Fibroblast of skin of left quadriceps (primary cell): ENCODE results near the gene IL1RL1.
"Not testable (repeated sequence)": the region's sequence is repeated elsewhere in the genome, so short reads cannot be mapped to it uniquely, and the experiment has no call there.

Source experiments
- DNase-seq, 2 experiments: peaks; one replicate each; pipeline ENCODE4 v3.0.0-alpha.2; 2013; ENCODE audit warnings: low read depth in 2 of 2

Gene IL1RL1

GRCh38 chr2:102291319-102292075 is 19.9 kb upstream of the IL1RL1 start:
- no peak for DNase-seq

DNA sequence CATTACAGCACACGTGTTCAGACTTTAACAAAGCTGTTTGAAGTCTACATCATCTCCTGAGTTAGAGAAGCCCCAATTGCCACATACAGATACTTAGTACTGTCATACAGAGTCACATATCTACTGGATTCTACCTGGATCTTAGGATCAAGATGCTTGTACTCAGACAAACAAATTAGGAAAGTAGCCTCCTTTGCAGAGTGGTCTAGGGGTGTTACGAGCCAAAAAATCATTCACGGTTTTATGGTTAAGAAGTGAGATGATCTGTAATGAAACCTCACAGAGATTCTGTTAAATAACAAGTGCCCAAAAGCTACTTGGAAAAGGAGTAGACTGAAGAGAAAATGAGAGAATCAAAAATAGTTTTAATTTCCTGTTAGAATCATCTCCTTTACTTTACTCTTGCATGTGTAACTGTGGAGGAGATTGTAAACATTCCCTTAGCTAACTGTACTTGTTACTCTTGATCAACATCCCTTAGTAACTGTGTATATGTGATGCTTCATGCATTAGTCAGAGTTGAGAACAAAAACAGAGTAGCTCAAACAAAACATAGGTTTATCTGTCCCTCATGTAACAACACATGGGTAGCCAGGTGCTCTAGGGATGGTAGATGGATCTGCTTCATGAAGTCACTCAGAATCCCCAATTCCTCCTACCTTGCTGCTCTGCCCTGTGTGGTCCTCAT is 16.4 kb upstream of the IL1RL1 start:
- DNase-seq, result no peak

DNA sequence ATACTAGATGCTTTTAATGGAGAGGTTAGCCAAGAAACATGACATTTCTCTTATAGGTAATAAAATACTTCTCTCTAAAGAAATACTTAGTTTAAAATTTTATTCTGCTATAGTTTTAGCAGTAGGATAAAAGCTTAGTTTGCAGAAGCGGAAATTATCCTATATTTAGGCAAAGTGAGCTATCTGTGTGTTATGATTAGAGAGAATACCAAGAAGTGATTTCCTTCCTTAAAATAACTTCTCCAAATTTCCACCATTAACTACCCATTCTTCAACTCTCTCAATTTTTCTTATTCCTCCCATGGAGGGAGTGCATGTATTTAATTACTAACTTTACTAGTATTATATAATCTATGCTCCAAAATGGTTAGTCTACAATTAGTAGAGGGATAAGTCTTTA is 15.8 kb upstream of the IL1RL1 start:
- no peak for DNase-seq

DNA sequence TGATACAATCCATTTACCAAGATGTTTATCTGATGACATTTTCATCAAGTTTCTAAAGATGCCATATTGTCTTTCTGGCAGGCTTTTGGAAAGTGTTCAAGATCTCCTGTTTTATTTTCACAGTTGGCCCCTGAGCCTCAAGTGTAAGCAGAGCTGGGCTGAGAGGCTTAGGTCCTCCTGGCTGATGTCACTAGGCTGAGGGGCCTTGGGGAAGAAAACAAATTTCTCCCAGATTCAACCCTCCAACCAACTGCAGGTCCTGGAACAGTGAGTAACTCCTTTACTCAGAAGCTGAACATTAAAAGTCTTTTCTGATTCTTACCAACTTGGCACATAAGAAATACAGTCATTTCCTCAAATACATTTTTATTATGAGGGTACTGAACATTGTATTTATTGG is 14.9 kb upstream of the IL1RL1 start:
- DNase-seq, result no peak

DNA sequence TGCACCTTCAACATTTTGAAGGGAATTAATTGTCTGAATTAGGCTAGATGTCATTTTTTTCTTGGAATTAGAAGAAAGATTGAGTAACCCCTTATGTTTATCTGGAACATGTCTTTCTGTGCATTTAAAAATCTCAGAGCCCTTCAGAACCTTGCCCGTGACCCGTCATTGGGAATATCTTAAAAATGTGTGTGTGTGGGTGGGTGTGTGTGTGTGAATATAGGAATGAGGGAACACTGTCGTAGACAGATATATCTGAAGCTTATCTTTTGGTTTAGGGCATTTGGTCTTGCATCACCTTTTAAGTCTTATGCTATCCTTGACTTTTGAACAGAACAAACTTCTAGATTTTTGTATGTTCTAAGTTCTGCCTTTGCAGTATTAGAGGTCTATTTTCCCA is 13.5 kb upstream of the IL1RL1 start:
- no peak for DNase-seq

DNA sequence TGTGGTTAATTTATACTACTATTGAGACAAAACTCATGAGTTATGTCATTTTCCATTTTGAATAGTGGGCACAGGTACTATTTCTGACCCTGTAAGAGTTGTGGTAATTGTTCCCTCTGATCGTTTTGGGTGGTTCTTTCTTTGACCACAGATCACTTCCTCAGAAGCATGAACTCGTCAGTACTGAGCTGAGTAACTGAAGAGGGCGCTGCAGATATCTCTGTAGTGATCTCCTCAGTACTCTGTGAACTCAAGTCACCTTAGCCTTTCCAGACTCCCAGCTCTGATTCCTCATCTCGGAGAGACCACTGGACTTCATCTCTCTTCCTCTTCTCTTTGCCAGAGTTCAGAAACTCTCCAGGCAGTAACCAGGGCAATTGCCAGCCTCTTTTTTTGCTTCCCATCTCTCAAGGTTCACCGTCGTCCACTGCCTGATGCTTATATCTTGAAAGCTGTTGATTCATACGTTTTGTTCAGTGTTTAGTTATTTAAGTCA is 9.4 kb upstream of the IL1RL1 start:
- DNase-seq, result no peak

- DNase-seq, result no peak
Measured at GRCh38 chr2:102302458-102302857, 8.9 kb upstream of the IL1RL1 start.

GRCh38 chr2:102303589-102303988 is 7.8 kb upstream of the IL1RL1 start:
- no peak for DNase-seq

DNA sequence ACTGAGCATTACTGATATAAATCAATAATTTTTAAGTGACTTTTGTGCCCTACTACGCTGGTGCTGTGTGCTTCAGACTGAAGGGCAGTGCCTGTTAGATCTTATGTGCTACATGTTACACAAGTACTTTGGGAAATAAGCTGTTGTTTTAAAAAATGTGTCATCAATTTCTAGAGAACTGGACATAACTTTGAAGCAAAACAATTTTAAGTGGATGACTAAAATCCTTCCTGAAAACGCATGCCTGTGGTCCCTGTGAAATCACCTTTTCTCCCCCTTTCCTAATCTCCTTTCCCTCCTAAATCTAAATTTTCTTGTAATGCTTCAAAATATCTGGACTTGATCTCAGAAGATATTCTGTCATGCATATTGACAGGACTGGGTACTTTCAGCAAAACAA is 7.1 kb upstream of the IL1RL1 start:
- no peak for DNase-seq

DNA sequence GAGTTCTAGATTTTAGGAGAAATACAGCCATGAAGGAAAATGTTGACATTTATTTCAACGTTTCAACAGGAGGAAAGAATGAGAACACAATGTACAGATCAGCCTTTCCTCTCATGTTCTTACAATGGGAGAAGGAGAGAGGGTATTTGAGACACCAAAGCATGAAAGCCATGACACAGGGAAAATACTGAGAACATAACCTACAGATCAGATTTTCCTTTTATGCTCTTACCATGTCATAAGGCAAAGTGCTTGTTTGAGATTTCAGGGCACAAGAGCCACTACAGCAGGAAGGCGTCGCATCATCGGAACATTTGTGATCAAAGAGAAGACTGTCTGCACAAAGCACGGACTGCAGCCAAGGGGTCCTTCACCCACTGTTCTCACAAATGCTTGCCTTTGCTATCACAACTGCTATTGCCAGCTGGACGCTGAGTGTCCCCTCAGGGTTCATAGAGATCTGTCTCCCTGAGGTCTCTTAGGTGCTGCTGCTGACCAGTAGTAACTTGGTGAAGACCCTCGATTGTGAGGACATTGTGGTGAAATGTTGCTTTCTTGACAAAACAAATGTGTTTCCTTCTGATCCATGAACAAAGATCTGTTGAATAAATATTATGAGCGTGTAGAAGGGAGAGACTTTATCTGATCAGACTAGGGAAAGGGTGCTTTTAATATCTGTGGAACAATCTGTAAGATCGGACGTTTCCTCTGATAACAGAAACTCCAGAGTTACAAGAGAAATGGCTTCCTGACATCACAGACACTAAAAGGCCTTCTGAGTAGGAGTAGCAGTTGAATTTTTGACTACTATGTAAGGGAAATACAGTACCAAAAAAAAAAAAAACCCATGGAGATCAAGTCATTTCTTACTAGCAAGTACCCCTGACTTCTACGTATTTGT is 6.4 kb upstream of the IL1RL1 start:
- no peak for DNase-seq

- DNase-seq, result no peak
Measured at GRCh38 chr2:102306125-102306524, 5.2 kb upstream of the IL1RL1 start.

DNA sequence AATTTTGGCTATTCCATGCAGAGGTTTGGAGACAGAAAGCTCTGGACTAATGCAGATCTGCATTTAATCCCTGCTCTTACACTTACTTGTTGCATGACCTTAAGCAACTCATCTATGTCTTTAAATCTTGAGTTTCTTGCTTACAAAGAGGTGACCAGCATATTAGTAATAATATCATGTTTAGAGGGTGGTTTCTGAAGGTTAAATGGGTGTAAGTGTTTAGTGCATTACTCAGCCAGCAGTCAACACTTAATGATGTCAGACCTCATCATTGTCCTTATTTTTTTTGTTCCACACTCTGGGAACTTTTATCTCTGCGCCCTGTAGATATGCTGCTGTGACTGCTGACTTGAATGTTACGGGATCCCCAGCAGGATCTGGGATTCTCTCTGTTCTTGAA is 1.7 kb downstream of the IL1RL1 start:
- no peak for DNase-seq

DNA sequence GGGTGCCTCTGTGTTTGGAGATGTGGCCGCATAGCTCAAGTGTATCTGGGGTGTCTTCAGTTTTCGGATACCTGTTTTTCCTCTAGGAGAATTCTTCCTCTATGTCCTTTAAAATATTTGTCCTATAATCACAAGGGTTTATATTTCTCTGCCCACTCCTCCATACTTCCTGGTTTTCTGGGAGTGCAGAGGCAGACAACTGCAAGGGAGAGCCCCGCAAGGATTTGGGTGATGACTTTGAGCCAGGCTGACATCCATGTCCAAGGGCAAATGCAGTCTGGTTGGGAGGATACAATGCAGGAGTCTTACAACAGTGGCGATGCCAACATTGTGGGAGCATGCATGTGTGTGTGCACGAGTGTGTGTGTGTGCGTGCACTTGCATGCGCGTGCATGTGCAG is 2.1 kb downstream of the IL1RL1 start:
- DNase-seq, result no peak

- no peak for DNase-seq
Measured at GRCh38 chr2:102313950-102314349, 2.6 kb downstream of the IL1RL1 start.

DNA sequence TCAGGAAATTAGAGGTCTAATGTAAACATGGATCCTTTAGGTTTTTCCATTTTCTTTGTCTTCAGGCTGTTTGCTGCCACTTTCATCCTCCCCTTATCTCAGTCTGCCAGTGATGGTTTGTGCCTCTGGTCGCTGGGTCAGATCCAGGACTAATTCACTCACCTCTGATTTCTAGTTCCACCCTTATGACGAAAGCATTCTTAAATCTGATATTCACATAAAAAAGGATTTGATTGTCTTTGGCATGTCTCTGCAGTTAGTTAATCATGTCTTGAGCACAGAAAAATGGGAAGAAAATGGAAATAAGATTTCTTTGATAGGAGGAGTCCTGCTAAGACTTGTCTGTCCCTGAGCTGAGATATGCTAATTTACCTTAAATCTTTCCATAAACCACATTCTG is 4.6 kb downstream of the IL1RL1 start:
- DNase-seq, result no peak

DNA sequence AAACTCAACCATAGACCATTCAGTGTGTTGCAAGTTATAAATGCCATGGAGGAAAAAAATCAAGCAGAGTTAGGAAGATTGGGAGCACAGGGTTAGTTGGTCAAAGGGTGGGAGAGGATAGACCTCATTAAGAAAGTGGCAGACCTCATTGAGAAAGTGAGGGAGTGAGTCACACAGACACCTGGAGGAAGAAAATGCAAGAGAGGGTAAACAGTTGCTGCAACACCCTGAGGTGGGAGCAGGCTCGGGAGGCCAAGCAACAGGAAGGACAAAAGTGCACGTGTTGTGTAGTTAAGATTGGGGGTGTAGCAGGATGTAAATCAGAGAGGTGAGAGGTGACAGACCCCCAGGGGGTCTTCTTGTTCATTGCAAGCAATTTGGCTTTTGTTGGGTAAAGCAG is 6.4 kb downstream of the IL1RL1 start:
- DNase-seq, result no peak

- no peak for DNase-seq
Measured at GRCh38 chr2:102318437-102318836, 7.1 kb downstream of the IL1RL1 start.

GRCh38 chr2:102321941-102322719 is 10.8 kb downstream of the IL1RL1 start:
- no peak for DNase-seq

DNA sequence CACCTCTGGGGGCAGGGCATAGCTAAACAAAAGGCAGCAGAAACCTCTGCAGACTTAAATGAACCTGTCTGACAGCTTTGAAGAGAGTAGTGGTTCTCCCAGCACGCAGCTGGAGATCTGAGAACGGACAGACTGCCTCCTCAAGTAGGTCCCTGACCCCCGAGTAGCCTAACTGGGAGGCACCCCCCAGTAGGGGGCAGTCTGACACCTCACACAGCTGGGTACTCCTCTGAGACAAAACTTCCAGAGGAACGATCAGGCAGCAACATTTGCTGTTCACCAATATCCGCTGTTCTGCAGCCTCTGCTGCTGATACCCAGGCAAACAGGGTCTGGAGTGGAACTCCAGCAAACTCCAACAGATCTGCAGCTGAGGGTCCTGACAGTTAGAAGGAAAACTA is 13.6 kb downstream of the IL1RL1 start:
- not testable (repeated sequence) for DNase-seq

DNA sequence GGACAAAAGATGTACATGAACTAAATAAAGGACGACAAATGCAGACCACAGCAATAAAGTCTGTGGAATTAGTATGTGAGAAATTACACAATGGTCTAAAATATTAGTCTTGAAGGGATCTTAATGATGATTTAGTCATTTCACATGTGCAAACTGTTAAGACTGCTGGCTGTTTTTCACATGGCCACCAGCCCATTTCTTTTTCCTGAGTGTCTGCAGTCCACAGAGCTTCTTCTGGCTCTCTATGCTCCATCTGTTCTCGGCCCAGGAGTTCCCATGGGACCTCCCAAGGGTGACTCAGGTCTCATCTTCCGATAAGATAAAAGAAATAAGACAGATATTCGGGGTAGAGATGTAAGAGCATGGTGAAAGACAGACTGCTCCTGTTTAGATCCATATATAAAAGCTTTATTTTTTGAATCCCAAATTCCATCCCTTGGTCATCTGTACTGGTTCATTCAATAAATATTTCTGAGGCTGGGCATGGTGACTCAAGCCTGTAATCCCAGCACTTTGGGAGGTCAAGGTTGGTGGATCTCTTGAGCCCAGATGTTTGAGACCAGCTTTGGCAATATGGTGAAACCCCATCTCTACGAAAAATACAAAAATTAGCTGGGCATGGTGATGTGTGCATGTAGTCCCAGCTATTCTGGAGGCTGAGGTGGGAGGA is 20.1 kb downstream of the IL1RL1 start:
- DNase-seq, result no peak

DNA sequence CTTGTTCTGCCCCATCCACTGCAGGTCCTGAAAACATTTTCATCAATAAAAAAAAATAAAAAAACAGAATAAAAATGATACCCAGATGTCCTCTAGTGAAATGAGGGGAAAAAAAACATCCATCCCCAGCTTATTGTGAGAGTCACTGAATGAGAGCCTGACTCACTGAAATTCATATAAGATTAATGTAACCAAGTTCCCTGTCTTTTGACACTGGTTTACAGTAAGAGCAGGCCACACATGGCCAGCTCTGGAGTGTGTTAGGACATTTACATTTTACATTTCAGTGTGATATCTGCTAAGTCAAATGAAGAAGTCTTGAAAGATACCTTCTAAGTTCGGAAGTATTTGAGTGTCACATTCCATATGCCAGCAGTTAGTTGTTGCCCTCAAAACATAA is 23.1 kb downstream of the IL1RL1 start:
- no peak for DNase-seq
